Naive thymus-derived CD8-positive, alpha-beta T cell (primary cell): Measurements from ENCODE around the gene ZBTB7C. TPM values are rescaled to one million over a fixed set of nuclear protein-coding genes. Genes with fewer than 3 reads are reported as not detected.

ENCODE experiments used
- ATAC-seq, 2 donors: fragments of 150-1000 bp; cut with Tn5 transposase in 1 of 2; sonication (Bioruptor Pico), chemical (Tn5 transposase) in 1 of 2; 1 replicate in 1 of 2; 2 replicates in 1 of 2; pipeline ENCODE4 v1.10.0; 2021; ENCODE audit warnings: mild to moderate bottlenecking in 2 of 2, moderate library complexity in 2 of 2
- POLR2A ChIA-PET: fragments of 350-600 bp; sonication (Branson Sonifier 250); formaldehyde crosslinking; loops from one replicate; lab custom pipeline; 2021; ENCODE audit warnings: antibody characterized with exemption; lab: Charles Lee
- DNase-seq, 10 donors: peaks; one replicate each; pipeline versions ENCODE4 v3.0.0 to v3.0.0-alpha.2; 2020 to 2022
- H3K27ac Mint-ChIP-seq, 10 donors: one replicate each; pipeline ENCODE4 v1.8.0; 2020 to 2022; ENCODE audit warnings: mild to moderate bottlenecking in 10 of 10, mixed read lengths in 10 of 10, moderate library complexity in 4 of 10, inconsistent platforms in 1 of 10
- H3K27me3 Mint-ChIP-seq, 5 donors: one replicate each; pipeline ENCODE4 v1.8.0; 2021 to 2022; ENCODE audit warnings: mixed read lengths in 5 of 5
- H3K36me3 Mint-ChIP-seq, 3 donors: one replicate each; pipeline ENCODE4 v1.8.0; 2020 to 2022; ENCODE audit warnings: mixed read lengths in 3 of 3, mild to moderate bottlenecking in 2 of 3, inconsistent platforms in 1 of 3
- H3K4me1 Mint-ChIP-seq, 4 donors: one replicate each; pipeline ENCODE4 v1.8.0; 2021 to 2022; ENCODE audit warnings: mixed read lengths in 4 of 4
- H3K4me3 Mint-ChIP-seq, 10 donors: one replicate each; pipeline ENCODE4 v1.8.0; 2020 to 2022; ENCODE audit warnings: mild to moderate bottlenecking in 10 of 10, mixed read lengths in 10 of 10, moderate library complexity in 6 of 10, inconsistent platforms in 1 of 10
- H3K9me3 Mint-ChIP-seq, 9 donors: one replicate each; pipeline ENCODE4 v1.8.0; 2020 to 2022; ENCODE audit warnings: mixed read lengths in 9 of 9, mild to moderate bottlenecking in 3 of 9, inconsistent platforms in 1 of 9, moderate library complexity in 1 of 9
- polyA plus RNA-seq, 3 donors: library from polyadenylated mRNA; unstranded; fragments of 300-500 nt; fragmentation: Illumina TruSeq; gene quantifications; one replicate each; pipeline ENCODE4 v1.2.3, GENCODE V29; 2021
- total RNA-seq, 8 experiments: library from RNA in 2 of 8; stranded (reverse) in 2 of 8; gene quantifications; one replicate each; pipeline ENCODE4 v1.2.3 and lab custom pipeline; 2021 to 2026

Gene ZBTB7C
- total and polyA plus RNA-seq, 5 experiments from 2014 or later: not detected

GRCh38 chr18:48374423-48375149 is 34.6 kb downstream of the ZBTB7C start:
- Mint-ChIP-seq H3K36me3 (no peaks in the 10 kb centered on the region), H3K27ac (no peak overlapping the region), H3K4me3 (no peak overlapping the region), H3K9me3 (peaks cover under 1 to 7% (median 3%) of the 10 kb centered on the region in 9 donors), H3K4me1 (no peaks in the 10 kb centered on the region), H3K27me3 (peaks cover 14 to 51% (median 22%) of the 10 kb centered on the region in 5 donors)
- DNase-seq: no peak
- POLR2A ChIA-PET: no interaction called here
- no peak for ATAC-seq

DNA sequence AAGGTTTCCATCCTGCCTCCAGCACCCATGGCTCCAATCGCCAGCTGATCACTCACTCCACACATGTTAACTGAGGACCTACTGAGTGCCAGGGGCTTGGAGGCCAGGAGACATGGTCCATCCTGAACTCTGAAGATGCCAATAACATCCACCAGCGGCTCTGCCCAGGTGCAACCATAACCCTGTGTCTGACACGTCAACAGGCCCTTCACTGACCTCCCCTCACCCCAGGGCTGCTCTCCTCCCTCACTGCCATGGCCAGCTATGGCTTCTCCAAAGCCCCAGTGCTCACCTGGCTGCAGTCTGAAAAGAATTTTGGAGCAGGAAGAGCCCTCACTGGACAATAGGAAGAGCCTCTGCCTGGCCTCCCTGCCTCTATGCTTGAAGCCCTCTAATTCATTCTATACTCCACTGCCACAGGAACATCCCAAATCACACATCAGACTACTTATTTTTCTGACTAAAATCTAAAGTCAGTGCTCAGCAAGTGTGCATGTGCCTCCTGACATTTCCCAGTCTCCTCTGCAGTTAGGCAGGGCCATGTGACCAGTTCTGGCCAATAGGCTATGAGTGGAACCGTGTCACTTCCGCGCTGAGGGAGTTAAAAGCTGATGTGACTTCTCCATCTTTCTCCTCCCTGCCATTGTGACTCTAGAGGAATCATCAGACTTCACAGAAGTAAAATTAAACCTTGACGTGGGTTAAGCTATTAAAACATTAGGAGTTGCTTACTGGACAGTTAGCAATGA is 37.2 kb downstream of the ZBTB7C start:
- H3K4me3 Mint-ChIP-seq: no peak overlapping the region
- H3K36me3 Mint-ChIP-seq: no peaks in the 10 kb centered on the region
- H3K27me3 Mint-ChIP-seq: peaks cover 7 to 32% (median 19%) of the 10 kb centered on the region in 5 donors
- no peaks in the 10 kb centered on the region for H3K4me1 Mint-ChIP-seq
- H3K27ac Mint-ChIP-seq: no peak overlapping the region
- ATAC-seq (no peak), DNase-seq (no peak)
- POLR2A ChIA-PET: no interaction called here
- peaks cover 4 to 23% (median 11%) of the 10 kb centered on the region in 9 donors for H3K9me3 Mint-ChIP-seq

- POLR2A ChIA-PET: no interaction called here
- ATAC-seq: no peak
- H3K4me3 Mint-ChIP-seq: no peak overlapping the region
- H3K27ac Mint-ChIP-seq: no peak overlapping the region
- no peak for DNase-seq
- no peaks in the 10 kb centered on the region for H3K4me1 Mint-ChIP-seq
- H3K36me3 Mint-ChIP-seq: peaks cover 0 to 16% (median 3%) of the 10 kb centered on the region in 3 donors
- peaks cover 10 to 25% (median 16%) of the 10 kb centered on the region in 5 donors for H3K27me3 Mint-ChIP-seq
- peaks cover 7 to 33% (median 17%) of the 10 kb centered on the region in 9 donors for H3K9me3 Mint-ChIP-seq
These were observed 41.6 kb downstream of the ZBTB7C start for GRCh38 chr18:48367557-48367956.

GRCh38 chr18:48365965-48366364 is 43.2 kb downstream of the ZBTB7C start:
- POLR2A ChIA-PET: no interaction called here
- Mint-ChIP-seq H3K4me3 (no peak overlapping the region), H3K9me3 (peaks cover 7 to 33% (median 17%) of the 10 kb centered on the region in 9 donors), H3K27ac (no peak overlapping the region), H3K36me3 (peaks cover 0 to 16% (median 3%) of the 10 kb centered on the region in 3 donors), H3K27me3 (peaks cover 13 to 29% (median 18%) of the 10 kb centered on the region in 5 donors), H3K4me1 (no peaks in the 10 kb centered on the region)
- ATAC-seq (no peak), DNase-seq (no peak)

- POLR2A ChIA-PET: no interaction called here
- Mint-ChIP-seq H3K4me3 (no peak overlapping the region), H3K36me3 (peaks cover 0 to 16% (median 3%) of the 10 kb centered on the region in 3 donors), H3K4me1 (peaks cover 0 to 2% (median 0%) of the 10 kb centered on the region in 4 donors), H3K27me3 (peaks cover 18 to 47% (median 23%) of the 10 kb centered on the region in 5 donors), H3K9me3 (peaks cover 5 to 26% (median 11%) of the 10 kb centered on the region in 9 donors), H3K27ac (no peak overlapping the region)
- no peak for ATAC-seq
- DNase-seq: no peak
These were observed 45.0 kb downstream of the ZBTB7C start for GRCh38 chr18:48364146-48364545.

GRCh38 chr18:48363175-48363574 is 46.0 kb downstream of the ZBTB7C start:
- ATAC-seq (no peak), DNase-seq (no peak)
- peaks cover 0 to 16% (median 3%) of the 10 kb centered on the region in 3 donors for H3K36me3 Mint-ChIP-seq
- peak overlapping the region in 1 of 10 donors; percentile 61 for H3K4me3 Mint-ChIP-seq
- H3K4me1 Mint-ChIP-seq: peaks cover 0 to 2% (median 0%) of the 10 kb centered on the region in 4 donors
- POLR2A ChIA-PET: no interaction called here
- peaks cover 18 to 49% (median 23%) of the 10 kb centered on the region in 5 donors for H3K27me3 Mint-ChIP-seq
- H3K9me3 Mint-ChIP-seq: peaks cover 0 to 18% (median 7%) of the 10 kb centered on the region in 9 donors
- no peak overlapping the region for H3K27ac Mint-ChIP-seq

- H3K4me1 Mint-ChIP-seq: peaks cover 0 to 2% (median 0%) of the 10 kb centered on the region in 4 donors
- no peak overlapping the region for H3K4me3 Mint-ChIP-seq
- ATAC-seq (no peak), DNase-seq (no peak)
- H3K36me3 Mint-ChIP-seq: peaks cover 0 to 16% (median 3%) of the 10 kb centered on the region in 3 donors
- POLR2A ChIA-PET: no interaction called here
- H3K27me3 Mint-ChIP-seq: peaks cover 18 to 53% (median 26%) of the 10 kb centered on the region in 5 donors
- H3K27ac Mint-ChIP-seq: no peak overlapping the region
- peaks cover 0 to 18% (median 6%) of the 10 kb centered on the region in 9 donors for H3K9me3 Mint-ChIP-seq
These were observed 47.4 kb downstream of the ZBTB7C start for GRCh38 chr18:48361801-48362200.

DNA sequence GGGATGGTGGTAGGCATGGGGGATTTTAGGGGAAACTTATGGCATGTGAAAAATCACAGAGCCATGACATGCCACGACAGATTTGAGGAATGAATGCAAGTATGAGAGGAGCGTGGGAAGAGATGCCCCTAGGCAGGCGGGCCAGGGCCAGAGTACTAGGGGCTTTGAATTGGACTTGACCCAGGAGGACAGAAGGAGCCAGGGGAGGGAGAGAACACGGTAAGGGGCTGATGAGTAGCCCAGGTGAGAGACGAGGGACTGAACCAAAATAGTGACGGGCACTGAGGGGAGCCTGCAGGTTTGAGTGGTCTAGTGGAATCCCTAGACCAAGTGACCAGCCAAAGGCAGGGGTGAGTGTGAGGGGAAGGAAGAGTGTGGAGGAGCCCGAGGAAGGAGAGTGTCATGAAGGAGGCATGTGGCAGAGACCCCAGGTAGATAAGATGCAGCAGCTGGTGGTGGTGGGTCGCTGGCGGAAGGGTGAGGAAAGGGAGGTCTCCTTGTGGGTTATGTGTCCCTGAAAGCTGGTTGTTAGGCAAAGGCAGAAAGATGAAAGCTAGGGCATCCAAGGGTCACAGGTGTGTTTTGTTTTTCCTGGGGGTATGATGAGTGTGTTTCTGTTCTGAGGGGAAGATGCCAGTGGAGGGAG is 48.7 kb downstream of the ZBTB7C start:
- DNase-seq: no peak
- Mint-ChIP-seq H3K9me3 (peaks cover 0 to 16% (median 6%) of the 10 kb centered on the region in 9 donors), H3K27ac (peak overlapping the region in 1 of 10 donors; percentile 13), H3K27me3 (peaks cover 13 to 57% (median 27%) of the 10 kb centered on the region in 5 donors), H3K36me3 (peaks cover 0 to 12% (median 3%) of the 10 kb centered on the region in 3 donors), H3K4me1 (peaks cover 0 to 2% (median 0%) of the 10 kb centered on the region in 4 donors), H3K4me3 (no peak overlapping the region)
- ATAC-seq: no peak
- POLR2A ChIA-PET: no interaction called here

GRCh38 chr18:48359626-48360025 is 49.6 kb downstream of the ZBTB7C start:
- Mint-ChIP-seq H3K27me3 (peaks cover 12 to 62% (median 29%) of the 10 kb centered on the region in 5 donors), H3K4me3 (no peak overlapping the region), H3K36me3 (peaks cover 0 to 5% (median 0%) of the 10 kb centered on the region in 3 donors), H3K4me1 (peaks cover 0 to 2% (median 0%) of the 10 kb centered on the region in 4 donors), H3K27ac (no peak overlapping the region), H3K9me3 (peaks cover 0 to 10% (median 4%) of the 10 kb centered on the region in 9 donors)
- POLR2A ChIA-PET: no interaction called here
- ATAC-seq (no peak), DNase-seq (no peak)

- ATAC-seq (no peak), DNase-seq (no peak)
- Mint-ChIP-seq H3K27ac (no peak overlapping the region), H3K4me1 (peaks cover 0 to 2% (median 0%) of the 10 kb centered on the region in 4 donors), H3K36me3 (no peaks in the 10 kb centered on the region), H3K9me3 (peaks cover 0 to 6% (median 0%) of the 10 kb centered on the region in 9 donors), H3K27me3 (peaks cover 7 to 57% (median 25%) of the 10 kb centered on the region in 5 donors), H3K4me3 (no peak overlapping the region)
- POLR2A ChIA-PET: no interaction called here
These were observed 50.3 kb downstream of the ZBTB7C start for GRCh38 chr18:48358868-48359267.

- Mint-ChIP-seq H3K27me3 (peaks cover 3 to 54% (median 22%) of the 10 kb centered on the region in 5 donors), H3K27ac (no peak overlapping the region), H3K4me1 (peaks cover 0 to 2% (median 0%) of the 10 kb centered on the region in 4 donors), H3K36me3 (no peaks in the 10 kb centered on the region), H3K4me3 (no peak overlapping the region), H3K9me3 (peaks cover 0 to 2% (median 0%) of the 10 kb centered on the region in 9 donors)
- POLR2A ChIA-PET: no interaction called here
- ATAC-seq: no peak
- DNase-seq: no peak
These were observed 52.1 kb downstream of the ZBTB7C start for GRCh38 chr18:48356909-48357631.
